Stimulated activated CD4-positive, alpha-beta T cell treated with anti-CD3 and anti-CD28 coated beads, Interleukin-15, amount 100 ng/mL, for 1 hour (primary cell): ENCODE results near the gene GALNT5.
"Not testable (repeated sequence)": the region's sequence is repeated elsewhere in the genome, so short reads cannot be mapped to it uniquely, and the experiment has no call there.

ENCODE experiments used
- DNase-seq, 2 donors: peaks; one replicate each; pipeline ENCODE4 v3.0.0-alpha.2; 2020; ENCODE audit warnings: low read depth in 1 of 2, low spot score in 1 of 2

The GALNT5 gene

DNA sequence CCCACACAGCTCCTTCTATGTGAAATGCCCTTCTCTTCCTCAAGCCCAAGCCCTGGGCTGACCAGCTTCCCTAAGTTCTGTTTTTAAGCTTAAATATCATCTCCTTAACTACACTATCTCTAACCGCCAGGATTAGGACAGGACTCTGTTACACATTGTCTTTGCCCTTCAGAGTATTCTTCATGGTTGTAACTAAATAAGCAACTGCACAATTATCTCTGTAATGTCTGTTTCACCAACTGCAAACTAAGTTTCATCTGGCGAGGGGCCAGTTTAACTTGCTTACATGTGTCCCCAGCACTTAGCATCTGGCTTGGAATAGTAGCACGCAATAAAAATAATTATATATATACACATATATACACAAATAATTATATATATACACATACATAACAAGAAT, 69.2 kb downstream of the GALNT5 start:
- DNase-seq, result no peak

- DNase-seq, result no peak
These were observed 69.7 kb downstream of the GALNT5 start for GRCh38 chr2:157327200-157327599.

DNA sequence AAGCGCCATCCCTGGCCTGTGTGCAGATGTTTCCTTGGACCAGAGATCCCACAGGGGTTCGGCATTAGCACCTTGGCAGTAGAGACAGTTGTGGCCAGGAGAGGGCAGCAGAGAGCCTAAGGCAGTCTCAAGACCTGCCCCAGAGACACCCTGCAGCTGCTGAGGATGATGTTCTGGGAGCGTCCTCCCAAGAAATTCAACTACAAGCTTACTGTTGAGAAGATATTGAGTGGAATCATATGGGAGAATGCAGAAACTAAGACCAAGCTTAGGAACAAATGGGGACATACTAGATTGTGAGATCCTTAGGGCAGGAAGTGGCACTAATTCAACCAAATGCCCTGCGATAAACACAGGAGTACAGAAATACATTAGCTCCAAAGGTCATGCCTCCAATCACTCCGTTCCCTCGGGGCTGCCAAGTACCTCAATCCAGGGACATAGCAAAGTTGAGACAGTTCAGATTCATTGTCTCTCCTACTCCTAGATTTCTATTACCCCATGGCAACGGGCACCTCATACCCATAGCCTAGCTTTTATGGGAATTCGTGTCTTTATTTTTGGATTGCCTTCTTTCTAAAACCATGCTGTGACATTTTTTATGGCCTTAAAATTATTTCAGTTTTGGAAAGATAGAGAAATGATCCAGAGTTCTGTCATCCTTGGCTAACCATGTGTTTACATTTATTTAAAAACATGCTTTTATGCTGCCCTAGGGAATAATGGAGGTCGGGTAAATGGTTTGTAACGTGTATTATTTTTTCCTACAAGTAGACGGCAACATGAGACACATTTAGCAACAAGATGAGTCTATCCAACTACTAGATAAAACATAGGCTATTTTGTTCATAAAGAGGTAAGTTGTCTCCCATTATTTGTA, 70.4 kb downstream of the GALNT5 start:
- DNase-seq, result peak; percentile 70 to 79

- no peak for DNase-seq
These were observed 72.0 kb downstream of the GALNT5 start for GRCh38 chr2:157329524-157329923.

GRCh38 chr2:157333304-157334047, 76.0 kb downstream of the GALNT5 start:
- DNase-seq, result no peak

DNA sequence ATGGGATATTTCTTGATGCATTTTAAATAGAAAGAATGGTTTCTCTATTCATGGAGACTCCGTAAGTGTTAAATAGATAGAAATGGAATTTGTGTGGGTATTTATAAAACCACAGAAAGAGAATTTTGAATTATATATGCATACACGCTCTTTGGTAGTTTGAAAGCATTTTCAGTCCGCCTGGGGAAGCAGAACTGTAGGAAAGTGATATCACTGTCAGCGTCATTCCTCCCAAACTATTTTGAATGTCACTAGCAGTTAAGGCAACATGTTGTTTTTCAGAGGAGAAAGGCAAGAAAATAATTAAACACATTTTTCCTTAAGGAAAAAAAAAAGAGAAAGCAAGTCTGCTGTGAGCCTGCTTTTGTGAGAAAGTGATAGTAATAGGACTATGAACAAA, 76.8 kb downstream of the GALNT5 start:
- DNase-seq, result no peak

- DNase-seq, result no peak
These were observed 77.3 kb downstream of the GALNT5 start for GRCh38 chr2:157334797-157335196.

- no peak for DNase-seq
These were observed 78.9 kb downstream of the GALNT5 start for GRCh38 chr2:157336137-157337010.

- no peak for DNase-seq
These were observed 80.5 kb downstream of the GALNT5 start for GRCh38 chr2:157337978-157338377.

GRCh38 chr2:157339965-157340655, 82.6 kb downstream of the GALNT5 start:
- no peak for DNase-seq

DNA sequence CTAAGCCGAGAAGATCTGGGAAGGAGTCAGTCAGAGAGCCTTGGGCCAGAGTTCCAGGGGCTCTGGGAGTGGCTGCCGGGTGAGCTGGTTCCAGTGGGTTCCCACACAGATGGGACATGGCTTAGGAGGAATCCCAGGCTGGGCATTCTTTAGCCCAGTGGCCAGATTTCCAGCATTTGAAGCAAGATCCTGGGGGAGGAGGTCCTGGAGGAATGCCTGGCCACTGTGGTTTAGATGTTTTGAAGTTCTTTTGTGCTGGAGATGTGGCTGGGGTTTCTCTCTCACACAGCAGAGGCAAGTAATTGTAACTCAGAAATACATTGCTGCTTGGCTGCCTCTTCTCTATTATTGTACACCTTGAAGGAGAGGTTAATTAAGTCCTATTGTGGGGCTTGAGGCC, 83.9 kb downstream of the GALNT5 start:
- DNase-seq, result not testable (repeated sequence)

DNA sequence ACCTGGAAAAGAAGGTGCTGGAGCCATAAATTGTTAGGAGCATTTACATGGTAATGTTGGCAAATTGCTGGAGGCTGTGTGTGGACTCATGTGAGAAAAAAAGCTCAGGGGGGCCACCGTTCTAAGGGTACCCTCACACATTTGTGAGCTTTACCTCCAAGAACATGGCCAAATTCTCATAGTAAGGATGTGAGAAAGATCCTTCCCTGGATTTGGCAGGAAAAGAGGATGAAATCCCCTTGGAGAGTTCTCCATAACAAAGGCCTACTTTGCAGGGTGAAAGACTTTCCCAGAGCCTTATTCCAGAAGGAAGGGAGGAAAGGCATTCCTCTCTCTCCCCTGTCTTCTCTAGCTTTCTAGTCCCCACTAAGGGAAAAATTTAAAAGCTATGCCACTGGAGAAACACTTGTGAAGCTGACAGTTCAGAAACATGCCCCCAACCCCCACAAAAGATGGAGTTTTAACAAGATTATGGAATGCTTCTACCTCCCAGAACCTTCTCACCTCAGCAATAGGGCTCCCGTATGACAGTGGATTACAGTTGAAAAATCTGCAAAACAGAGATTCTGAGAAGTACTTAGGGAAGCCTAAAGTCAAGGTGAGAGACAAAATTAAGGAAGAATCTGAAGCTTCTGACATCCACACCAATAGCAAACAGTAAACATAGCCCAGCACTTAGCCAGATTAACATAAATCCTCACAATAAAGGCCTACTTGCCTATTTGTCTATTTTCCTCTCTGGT, 88.3 kb downstream of the GALNT5 start:
- no peak for DNase-seq

- DNase-seq, result no peak
These were observed 90.9 kb downstream of the GALNT5 start for GRCh38 chr2:157348291-157348921.

DNA sequence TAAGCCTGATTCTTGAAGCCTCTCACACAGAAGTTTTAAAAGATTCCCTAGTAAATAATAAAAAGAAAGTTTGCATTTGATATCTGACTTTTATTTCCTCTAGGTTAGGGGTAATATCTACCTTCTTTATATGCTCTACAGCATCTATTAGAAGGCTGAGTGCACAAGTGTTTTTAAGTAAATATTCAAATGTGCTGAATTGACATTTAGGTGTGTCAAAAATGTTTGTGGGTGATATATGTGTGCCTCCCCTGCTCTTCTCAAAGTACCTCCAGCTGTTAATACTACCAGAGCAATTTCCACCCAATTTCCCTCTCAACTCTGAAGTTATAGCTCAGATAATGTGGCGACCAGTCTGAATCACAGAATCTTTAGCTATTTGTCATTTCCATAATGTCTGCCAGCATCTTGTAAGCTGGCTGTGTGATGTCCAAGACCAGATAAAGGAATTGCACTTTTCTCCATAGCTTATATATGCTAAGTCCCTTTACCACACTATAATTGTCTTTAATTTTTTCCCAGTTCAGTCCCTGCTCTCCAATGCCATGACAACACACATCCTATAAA, 92.5 kb downstream of the GALNT5 start:
- no peak for DNase-seq

- no peak for DNase-seq
These were observed 98.1 kb downstream of the GALNT5 start for GRCh38 chr2:157355618-157356017.

GRCh38 chr2:157359628-157360027, 102.1 kb downstream of the GALNT5 start:
- DNase-seq, result no peak

DNA sequence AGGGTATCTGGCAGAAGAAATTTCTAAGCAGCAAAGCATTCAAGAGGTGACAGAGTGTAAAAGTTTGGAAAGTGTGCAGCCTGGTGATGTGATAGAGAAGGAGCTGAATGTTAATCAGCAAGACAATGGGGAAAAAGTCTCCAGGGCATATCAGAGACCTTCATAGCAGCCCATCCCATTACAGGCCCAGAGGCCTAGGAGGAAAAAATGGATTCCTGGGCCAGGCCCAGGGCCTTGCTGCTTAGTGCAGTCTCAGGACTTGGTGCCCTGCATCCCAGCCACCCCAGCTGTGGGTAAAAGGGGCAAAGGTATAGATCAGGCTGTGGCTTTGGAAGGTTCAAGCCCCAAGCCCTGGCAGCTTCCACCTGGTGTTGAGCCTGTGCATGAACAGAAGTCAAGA, 104.0 kb downstream of the GALNT5 start:
- DNase-seq, result no peak

DNA sequence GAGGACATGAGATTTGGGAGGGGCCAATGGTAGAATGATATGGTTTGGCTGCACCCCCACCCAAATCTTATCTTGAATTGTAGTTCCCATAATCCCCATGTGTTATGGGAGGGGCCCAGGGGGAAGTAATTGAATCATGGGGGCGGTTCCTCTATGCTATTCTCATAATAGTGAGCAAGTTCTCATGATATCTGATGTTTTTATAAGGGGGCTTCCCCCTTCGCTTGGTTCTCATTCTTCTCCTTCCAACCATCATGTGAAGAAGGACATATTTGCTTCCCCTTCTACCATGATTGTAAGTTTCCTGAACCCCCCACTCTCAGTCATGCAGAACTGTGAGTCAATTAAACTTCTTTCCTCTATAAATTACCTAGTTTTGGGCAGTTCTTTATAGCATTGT, 105.1 kb downstream of the GALNT5 start:
- no peak for DNase-seq

GRCh38 chr2:157363612-157364101, 106.2 kb downstream of the GALNT5 start:
- DNase-seq, result no peak
